Neural cell (in vitro differentiated cells): Measurements from ENCODE around the gene TBX22.

ENCODE experiments used
- CTCF ChIP-seq: fragments of 450-650 bp; IDR thresholded peaks from 2 replicates; pipeline ENCODE4 v1.5.1; 2014; ENCODE audit warnings: antibody characterized with exemption, mild to moderate bottlenecking, moderate library complexity; ENCODE audit not compliant: poor library complexity, severe bottlenecking
- MXI1 ChIP-seq: fragments of 450-650 bp; conservative IDR thresholded peaks from 2 replicates; pipeline ENCODE4 v1.6.1; 2014; ENCODE audit warnings: antibody characterized with exemption, mild to moderate bottlenecking; ENCODE audit not compliant: poor library complexity, severe bottlenecking
- POLR2AphosphoS5 ChIP-seq: IDR thresholded peaks from 2 replicates; pipeline ENCODE4 v1.6.1; 2012
- RAD21 ChIP-seq: fragments of 450-650 bp; conservative IDR thresholded peaks from 2 replicates; pipeline ENCODE4 v1.6.1; 2014; ENCODE audit warnings: antibody characterized with exemption, mild to moderate bottlenecking, moderate library complexity
- REST ChIP-seq: IDR thresholded peaks from 2 replicates; pipeline ENCODE4 v1.6.1; 2012; ENCODE audit warnings: borderline replicate concordance
- TAF1 ChIP-seq: IDR thresholded peaks from 2 replicates; pipeline ENCODE4 v1.6.1; 2012; ENCODE audit warnings: low read depth

GRCh38 chrX:80011522-80011921 is 3.0 kb upstream of the TBX22 start:
- no peak for TF ChIP-seq CTCF
- no peak for TF ChIP-seq RAD21
- no peak for TF ChIP-seq TAF1
- no peak for TF ChIP-seq MXI1
- TF ChIP-seq POLR2AphosphoS5: no peak
- no peak for TF ChIP-seq REST
